SHP77 (cell line): ENCODE measurements around the gene EDIL3.
A peak's percentile ranks its signal among the peaks of the same experiment; 100 is the strongest.
"Not testable (repeated sequence)": the region's sequence is repeated elsewhere in the genome, so short reads cannot be mapped to it uniquely, and the experiment has no call there.

Experiments
- DNase-seq, 2 experiments: peaks; one replicate each; lab custom pipeline; 2025; lab: John Stamatoyannopoulos, UW

EDIL3 gene

DNA sequence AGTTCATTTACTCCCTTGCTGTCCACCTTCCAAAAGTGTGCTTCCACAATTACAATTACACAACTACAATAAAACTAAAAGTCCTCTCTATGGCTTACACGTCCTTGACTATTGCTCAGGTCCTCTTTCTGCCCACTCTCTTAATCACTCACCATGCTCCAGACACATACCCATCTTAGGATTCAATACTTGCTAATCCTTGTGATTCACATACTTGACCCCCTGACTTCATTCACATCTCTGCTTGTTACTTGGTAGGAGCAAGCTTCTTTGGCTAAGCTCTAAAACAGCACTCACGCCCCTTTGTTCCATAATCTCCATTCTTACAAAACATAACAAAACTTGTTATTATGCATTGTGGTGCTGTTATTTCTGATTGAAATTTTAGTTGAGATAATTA is 215.8 kb downstream of the EDIL3 start:
- no peak for DNase-seq

DNA sequence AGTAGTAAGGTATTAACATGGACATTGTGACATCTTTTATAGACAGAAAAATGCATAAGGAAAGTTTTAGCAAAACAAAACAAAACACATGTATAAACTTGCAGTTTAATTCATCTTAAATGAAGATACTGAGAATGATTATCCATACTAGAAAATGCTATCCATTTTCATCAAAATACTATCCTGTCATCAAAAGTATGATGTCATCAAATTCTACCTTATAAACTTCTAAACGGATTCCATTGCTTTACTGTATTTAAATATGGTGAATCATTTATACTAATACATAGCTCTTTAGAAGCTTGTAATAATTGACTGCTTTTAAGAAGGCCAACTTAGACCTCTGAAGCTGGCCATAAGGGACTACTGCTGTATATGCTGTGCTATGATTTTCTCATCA is 221.0 kb downstream of the EDIL3 start:
- DNase-seq: no peak

DNA sequence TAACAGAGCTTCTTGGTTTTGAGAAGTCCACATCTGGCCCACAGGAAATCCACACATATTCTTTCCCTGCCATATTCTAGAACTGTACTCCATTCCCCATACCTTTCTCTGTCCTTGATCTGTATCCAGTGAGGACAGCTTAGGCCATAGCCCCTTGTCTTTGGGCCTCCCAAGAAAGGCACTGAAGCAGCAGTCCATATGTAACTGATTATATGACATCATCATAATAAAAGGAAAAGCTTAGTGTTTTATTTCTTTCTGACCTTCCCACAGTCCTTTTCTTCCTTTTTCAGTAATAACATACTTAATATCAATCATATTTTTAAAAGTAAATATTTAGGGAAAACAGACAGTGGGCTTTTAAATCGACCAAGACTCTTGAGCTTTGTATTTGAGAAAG is 222.0 kb downstream of the EDIL3 start:
- DNase-seq: no peak

DNA sequence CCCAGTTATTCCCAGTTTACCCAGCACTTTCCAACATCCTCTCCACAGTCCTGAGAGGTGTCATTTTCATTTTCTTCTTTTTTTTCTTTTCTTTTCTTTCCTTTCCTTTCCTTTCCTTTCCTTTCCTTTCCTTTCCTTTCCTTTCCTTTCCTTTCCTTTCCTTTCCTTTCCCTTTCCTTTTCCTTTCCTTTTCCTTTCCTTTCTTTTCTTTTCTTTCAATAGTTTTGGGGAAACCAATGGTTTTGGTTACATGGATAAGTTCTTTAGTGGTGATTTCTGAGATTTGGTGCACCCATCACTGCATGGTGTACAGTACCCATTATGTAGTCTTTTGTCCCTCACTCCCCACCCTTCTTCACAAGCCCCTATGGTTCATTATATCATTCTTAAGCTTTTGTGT is 224.0 kb downstream of the EDIL3 start:
- DNase-seq: not testable (repeated sequence)

DNA sequence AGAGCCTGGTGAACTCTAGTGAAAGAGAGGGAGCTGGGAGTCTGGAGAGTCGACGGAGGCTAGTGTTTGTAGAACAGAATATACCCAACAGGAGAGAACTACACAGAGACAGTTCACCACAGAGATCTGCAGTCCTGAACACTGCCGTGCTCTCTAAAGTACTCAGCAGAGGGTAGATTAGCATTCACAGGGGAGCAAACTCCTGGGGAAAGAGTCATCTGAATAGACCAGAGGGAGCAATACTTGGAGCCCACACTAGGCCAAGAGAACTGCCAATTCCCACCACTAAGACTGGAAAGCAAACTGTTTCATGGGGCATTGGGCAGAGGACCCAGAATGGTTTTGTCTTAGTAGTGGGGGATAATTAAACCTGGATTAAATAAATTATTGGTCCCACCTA is 235.6 kb downstream of the EDIL3 start:
- no peak for DNase-seq

DNA sequence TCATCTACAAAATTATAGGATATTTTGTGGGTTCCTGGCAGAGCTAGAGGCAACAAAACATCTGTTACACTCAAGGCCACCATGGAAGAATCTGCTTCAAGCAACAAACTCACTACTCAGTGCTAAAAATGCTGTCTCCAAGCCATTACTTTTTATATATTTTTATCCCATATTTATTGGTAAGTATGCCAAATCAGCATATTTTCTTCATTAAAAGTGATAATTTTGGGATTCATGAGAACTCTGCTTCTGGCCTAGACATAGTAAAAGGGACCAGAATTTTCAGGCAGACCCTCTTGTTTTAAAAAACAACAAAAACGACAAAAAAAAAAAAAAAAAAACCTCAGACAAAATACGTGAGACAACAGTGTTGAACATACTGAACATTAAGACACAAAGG is 236.0 kb downstream of the EDIL3 start:
- no peak for DNase-seq

DNA sequence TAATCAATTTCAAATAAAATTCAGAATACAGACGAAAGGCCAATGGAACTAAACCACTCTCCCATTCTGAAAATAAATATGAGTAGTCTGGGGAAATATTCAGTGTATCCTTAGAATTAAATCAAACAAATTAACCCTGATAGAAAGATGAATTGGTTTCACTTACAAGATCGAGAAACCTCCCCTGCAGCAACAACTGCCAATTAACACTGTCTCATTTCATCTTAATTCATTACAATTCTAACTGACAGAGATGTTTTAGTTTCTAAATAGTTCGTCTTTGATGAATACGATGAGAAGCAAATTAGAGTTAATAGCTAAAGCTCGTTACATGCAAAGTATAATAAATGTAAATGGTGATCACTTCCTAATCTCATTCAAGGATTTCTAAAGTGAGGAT is 247.1 kb downstream of the EDIL3 start:
- DNase-seq: no peak

DNA sequence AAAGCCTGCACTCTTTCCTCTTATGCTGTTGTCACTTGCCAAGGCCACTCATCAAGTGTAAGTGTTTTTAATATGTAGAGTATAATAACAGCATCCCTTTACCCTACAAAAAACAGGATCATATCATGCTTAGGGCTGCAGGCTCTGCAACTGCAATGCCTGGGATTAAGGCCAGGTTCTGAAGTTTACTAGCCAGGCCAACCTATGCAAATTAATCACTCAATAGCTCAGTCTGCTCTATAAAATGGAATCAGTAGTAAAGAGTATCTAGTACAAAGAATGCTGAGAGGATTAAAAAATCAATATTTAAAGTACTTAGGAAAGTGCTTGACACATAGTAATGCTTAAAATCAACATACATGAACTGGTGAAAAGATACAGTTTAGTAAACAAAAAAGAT is 253.3 kb downstream of the EDIL3 start:
- no peak for DNase-seq

DNA sequence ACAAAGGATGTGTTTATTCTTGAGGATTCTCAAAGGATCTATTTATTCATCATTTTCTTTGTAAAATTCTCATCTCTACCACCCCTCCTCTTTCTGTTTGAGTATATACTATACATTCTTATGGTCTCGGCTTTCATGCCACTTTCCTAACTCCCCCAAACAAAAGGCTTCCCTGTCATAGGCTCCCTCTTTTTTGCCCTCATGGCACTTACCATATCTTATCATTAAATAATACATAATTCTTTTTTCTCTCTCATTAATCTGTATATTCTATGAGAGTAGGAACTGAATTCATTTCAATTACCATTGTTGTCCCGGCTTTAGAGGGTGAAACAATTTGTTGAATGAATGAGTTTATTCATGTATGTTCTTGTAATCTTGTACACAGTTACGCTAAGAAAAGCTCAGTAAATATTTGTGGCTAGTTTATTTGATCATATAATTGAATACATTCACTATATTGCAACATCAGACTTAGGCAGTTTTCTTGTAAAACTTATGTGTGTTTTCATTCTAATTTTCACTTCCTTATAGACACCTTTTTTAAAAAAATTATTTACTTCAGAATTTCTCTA is 254.6 kb downstream of the EDIL3 start:
- DNase-seq: no peak

DNA sequence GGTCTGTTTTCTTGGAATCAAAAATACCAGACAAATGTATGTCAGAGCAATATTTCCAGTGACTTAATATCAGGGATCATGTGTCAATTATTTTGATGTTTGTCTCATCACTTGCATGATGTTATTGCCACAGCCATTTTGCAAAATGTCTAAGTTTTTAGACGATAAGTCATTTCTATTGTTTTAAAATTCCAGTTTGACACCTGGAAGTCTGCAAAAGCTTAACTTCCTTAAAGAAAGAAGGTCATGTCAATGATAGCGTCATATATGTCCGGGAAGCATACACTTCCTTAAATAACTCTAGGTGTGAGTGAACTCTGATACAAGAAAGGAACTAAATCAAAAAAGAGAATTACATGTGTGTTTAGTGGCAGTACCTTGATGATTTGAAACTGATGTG is 259.5 kb downstream of the EDIL3 start:
- no peak for DNase-seq

DNA sequence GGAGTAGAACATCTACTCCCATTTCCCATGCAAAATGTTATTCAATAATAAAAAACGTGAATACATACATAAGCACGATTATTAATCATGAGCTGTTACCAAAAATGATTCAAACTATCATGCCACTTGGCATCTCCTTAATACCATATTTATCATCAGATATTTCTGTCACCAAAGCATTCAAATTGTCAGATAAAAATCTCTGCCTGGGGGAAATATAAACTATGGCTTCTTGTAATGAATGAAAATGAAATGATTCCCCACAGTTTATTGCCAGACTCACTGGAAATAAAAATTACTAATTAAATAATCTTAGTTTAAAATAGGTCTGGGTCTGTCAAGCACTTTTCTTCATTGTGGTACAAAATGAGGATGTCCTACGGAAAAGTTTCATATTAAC is 265.4 kb downstream of the EDIL3 start:
- no peak for DNase-seq

DNA sequence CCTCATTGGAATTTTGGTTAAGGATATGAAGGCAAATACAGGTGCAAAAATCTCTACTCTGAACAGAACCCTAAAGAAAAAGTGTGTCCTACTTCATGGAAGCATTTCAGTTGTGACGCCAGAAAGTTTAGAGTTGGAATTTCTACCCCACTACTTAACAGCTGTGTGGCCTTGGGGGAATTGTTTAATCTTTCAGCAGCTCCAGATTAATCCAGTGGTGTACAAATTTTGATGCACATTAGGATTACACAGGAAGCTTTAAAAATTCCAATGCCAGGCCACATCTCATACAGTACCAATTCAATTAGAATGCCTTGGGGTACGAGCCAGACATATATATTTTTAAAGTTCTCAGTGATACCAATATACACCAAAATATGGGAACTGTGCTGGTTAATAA is 266.1 kb downstream of the EDIL3 start:
- DNase-seq: no peak

DNA sequence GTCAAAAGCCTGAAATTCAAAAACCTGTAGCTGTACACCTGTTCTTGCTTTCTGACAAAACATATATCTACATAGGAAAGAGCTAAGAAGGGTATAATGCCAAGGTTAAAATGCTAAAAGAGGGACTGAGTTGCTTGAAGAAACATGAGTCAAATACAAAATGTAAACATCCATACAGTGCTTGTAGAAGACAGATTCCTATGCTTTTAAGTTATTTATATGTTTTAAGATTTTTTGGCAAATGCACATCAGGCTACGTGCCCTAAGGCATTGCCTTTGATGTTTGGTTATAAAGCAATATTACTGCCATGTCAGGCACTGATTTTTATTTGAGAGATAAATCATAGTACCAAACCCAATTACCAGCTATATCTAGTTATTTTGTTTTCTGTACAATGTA is 269.0 kb downstream of the EDIL3 start:
- no peak for DNase-seq

DNA sequence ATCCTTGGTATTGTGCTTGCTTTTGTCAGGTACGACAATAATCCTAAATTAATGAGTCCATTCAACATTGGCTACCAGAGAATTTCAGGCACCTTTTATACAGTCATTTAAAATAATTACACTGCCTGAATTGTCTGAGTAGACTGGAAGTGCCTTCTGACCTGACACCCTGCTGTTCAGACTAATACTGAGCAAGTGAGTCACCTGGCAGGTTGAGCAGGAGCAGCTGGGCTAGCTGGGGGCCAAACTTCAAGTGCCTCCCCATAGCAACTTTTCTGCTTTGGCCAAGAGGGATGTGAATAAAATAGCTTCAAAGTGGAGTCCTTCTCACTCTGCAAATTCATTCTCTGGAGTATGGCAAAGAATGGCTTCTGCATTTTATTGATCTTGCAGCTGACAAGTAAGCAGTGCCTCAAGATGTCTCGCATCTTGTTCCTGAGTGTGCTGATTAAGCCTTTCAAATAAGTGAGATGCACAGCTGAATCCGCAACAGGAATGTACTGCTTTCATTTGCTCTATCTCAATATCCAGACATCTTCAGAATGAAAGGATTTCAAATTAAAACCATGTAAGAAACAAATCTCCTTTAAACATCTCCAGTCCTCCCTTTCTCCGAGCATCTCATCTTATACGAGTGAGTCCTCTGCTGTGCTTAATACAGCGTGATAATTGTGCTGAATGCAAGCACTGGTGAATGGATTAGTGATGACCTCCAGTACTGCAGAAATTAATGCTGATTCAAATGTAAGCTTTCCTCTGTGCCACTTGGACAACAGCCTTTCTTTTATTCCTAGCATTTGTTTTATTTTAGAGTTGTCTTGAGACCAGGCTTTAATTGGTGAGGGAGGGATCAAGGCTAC is 271.2 kb downstream of the EDIL3 start:
- peak; percentile 4 to 11 for DNase-seq

DNA sequence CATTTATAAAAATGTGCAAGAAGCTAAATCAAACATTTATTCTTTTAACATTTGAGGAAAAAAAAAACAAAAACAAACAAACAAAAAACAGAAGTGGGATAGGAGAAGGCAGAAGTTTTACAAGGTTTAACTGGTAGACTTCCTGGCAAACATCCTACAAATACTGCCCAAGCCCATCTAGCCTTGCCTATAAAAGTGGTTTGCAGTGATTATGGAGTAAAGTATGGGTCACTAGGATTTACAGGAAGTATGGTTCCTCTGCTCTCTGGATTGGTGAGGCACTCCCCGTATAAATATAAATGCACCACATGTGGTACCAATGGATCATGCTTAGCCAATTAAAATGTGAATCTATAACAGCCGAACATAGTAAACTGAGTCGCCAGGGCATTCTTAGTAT is 291.9 kb downstream of the EDIL3 start:
- no peak for DNase-seq

DNA sequence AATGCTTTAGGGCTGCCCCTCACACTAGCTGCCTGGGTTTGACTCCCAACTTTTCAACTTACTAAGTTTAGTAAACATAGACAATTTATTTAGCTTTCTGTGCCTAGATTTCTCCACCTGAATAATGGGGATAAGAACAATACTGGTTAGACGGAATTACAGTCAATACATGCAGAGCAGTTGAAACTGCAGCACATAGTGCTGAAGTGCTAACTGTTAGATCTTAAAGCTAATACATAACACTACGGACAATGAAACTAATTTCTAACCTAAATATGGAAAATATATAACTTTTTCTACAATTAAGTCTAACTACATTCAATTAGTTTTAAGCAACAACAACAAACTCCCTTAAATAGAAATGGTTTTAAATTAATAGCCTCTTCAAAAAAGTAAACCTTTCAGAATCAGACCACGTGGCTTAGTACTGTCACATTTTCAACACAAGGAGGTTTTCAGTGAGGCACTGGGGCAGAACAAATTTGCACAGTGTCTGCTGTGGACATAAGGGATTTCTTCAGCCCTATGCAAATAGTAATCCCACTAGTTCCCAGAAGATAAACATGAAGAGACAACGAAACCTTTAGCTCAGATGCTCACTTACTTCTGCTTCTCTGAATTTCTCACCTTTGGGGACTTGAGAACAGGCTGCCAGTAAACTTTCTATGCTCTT is 293.4 kb downstream of the EDIL3 start:
- peak; percentile 20 to 55 for DNase-seq

DNA sequence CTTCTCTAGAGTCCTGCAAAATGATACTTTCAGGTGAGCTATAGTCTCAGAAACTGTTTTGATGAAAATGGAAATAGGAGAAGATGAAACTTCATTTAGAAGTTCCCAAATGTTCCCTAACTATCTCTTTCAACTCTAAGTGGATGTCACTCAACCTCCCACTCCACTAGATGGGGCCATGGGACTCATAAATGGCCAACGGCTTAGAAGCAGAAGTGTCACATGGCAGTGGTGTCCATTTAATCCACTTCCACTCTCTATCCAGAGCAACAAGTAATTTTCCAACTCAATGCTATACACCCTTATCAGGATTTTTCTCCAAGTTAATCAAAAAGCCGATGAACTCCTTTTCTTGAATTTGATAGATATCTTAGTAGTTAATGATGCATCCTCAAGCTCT is 295.7 kb downstream of the EDIL3 start:
- DNase-seq: peak; percentile 7 to 26

DNA sequence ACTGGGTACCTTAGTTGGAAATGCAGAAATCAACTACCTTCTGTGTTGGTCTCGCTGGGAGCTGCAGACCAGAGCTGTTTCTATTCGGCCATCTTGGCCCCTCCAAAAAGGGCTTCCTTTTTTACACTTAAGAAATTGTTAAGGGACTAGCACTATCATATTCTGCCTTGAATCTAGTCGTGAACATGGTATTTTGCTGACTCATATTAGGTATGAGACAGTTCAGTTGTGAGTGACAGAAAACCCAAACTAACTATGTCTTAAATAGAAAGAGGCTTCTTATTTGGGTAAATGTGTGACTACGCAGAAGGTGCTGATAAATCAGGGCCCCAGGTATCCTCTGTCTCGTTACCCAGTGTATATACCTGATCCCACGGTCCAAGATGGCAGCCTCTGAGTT is 298.2 kb downstream of the EDIL3 start:
- DNase-seq: no peak

DNA sequence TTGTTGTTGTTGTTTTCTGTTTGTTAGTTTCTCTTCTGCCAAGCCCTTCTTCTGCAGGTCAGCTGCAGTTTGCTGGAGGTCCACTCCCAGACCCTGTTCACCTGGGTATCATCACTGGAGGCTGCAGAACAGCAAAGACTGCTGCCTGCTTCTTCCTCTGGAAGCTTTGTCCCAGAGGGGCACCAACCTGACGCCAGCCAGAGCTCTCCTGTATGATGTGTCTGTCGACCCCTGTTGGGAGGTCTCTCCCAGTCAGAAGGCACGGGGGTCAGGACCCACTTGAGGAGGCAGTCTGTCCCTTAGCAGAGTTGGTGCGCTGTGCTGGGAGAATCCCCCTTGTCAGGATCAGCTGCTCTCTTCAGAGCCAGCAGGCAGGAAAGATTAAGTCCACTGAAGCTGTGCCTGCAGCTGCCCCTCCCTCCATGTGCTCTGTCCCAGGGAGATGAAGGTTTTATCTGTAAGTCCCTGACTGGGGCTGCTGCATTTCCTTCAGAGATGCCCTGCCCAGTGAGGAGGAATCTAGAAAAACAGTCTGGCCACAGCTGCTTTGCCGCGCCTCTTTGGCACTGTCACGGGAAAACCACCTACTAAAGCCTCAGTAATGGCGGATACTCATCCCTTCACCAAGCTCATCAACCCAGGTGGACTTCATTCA is 299.2 kb downstream of the EDIL3 start:
- DNase-seq: no peak

DNA sequence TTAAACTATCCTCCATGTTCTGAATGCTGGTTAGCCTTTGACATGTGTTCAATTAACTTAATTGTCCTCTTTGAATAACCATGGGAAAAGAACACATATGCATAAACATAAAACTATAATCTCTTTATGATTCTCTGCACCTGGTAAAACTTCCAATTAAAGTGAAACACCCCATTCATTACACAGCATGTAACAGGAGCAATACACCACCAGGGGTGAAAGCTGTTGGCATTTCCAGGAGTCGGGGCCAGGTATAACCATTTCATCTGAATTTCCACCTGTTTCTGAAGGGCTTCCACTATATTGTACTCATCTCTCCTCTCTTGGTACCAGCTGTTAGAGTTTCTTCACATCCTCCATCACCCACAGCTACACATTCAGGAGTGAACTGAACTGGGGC is 303.8 kb downstream of the EDIL3 start:
- DNase-seq: no peak

DNA sequence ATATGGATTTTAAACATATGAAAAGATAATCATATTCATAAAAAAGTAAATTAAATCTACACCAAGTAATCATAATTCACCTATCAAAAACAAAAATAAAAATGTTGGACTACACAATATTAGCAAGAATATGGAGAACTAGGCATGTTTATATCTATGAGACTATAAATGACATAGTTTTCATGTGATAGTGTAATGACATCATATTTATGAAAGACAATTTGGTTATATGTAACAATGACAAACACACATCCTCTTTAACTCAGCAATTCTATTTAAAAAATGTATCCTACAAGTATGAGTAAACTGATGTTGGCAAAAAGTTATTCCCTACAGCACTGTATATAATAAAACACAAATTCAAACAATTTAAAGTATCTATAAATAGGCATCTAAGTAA is 312.3 kb downstream of the EDIL3 start:
- no peak for DNase-seq

DNA sequence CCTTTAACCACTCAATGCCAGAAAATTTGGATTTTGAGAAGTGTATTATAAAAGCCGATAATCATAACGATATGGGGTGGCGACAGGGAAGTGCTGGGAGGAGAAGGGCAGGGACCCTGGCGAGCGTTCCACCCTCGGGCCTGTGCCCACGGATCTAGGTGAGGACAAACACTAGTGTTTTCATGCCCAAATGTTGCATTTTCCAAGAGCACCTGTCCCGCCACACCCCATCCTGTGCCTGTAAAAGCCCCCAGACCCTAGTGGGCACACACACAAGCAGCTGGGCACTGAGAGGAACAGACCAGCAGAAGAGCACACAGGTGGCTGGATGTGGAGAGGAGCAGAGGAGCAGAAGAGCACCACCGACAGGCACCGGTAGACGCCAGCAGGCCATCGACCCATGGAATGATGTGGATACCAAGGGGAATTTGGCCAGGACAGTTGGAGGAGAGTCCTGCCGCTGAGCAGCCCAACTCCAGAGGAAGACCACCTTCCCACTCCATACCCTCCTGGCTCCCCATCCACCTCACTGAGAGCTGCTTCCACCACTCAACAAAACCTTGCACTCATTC is 315.0 kb downstream of the EDIL3 start:
- DNase-seq: no peak

DNA sequence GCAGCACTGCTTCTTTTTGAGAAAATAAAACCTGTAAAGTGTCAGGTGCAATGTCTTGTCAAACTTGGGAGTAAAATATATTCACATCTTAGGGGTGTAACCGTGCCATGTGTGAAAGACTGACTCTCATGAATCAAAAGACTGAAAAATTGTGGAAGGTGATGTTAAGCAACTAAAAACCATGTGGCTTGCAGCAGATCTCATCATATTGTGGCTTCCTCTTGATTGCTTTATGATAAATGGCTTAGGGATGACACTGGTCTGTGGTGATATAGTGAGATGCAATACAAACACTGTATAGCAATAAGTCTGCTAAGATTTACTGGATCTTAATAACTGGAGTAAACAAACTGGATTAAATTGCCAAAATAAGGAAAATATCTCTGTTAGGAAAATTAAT is 321.6 kb downstream of the EDIL3 start:
- no peak for DNase-seq
